CD4-positive, alpha-beta T cell treated with Interleukin-12 subunit alpha and Interleukin-12 subunit beta, for 1 hour (primary cell): ENCODE data around the gene HEPN1.

Source experiments
- DNase-seq: peaks from one replicate; pipeline ENCODE4 v3.0.0-alpha.2; 2020

Gene HEPN1

GRCh38 chr11:124902616-124903015 is 16.4 kb upstream of the HEPN1 start:
- no peak for DNase-seq

GRCh38 chr11:124915541-124916369 is 3.3 kb upstream of the HEPN1 start:
- peak; percentile 16 for DNase-seq

- DNase-seq: no peak
Measured at GRCh38 chr11:124916370-124916710, 2.7 kb upstream of the HEPN1 start.

- DNase-seq: no peak
Measured at GRCh38 chr11:124917115-124917637, 1.9 kb upstream of the HEPN1 start.

GRCh38 chr11:124919898-124920297 is 848 bp downstream of the HEPN1 start:
- no peak for DNase-seq

- no peak for DNase-seq
Measured at GRCh38 chr11:124920356-124920755, 1.3 kb downstream of the HEPN1 start.

GRCh38 chr11:124920870-124921609 is 2.0 kb downstream of the HEPN1 start:
- peak; percentile 84 for DNase-seq

GRCh38 chr11:124922831-124923230 is 3.8 kb downstream of the HEPN1 start:
- no peak for DNase-seq

- DNase-seq: no peak
Measured at GRCh38 chr11:124923296-124923695, 4.2 kb downstream of the HEPN1 start.

- no peak for DNase-seq
Measured at GRCh38 chr11:124928942-124929665, 10.1 kb downstream of the HEPN1 start.

- DNase-seq: no peak
Measured at GRCh38 chr11:124930799-124931198, 11.7 kb downstream of the HEPN1 start.

- DNase-seq: no peak
Measured at GRCh38 chr11:124934862-124935547, 16.0 kb downstream of the HEPN1 start.

- no peak for DNase-seq
Measured at GRCh38 chr11:124935548-124936514, 16.8 kb downstream of the HEPN1 start, which contains the start of gene HEPACAM. HEPACAM (minus strand) TSS chr11:124936047; CDS start chr11:124936006, 41 bp downstream.

GRCh38 chr11:124937336-124937935 is 18.4 kb downstream of the HEPN1 start:
- DNase-seq: no peak

- no peak for DNase-seq
Measured at GRCh38 chr11:124938206-124938765, 19.2 kb downstream of the HEPN1 start.

- no peak for DNase-seq
Measured at GRCh38 chr11:124938970-124939369, 19.9 kb downstream of the HEPN1 start.

GRCh38 chr11:124941703-124942102 is 22.7 kb downstream of the HEPN1 start:
- no peak for DNase-seq

- no peak for DNase-seq
Measured at GRCh38 chr11:124942466-124943253, 23.6 kb downstream of the HEPN1 start.

- no peak for DNase-seq
Measured at GRCh38 chr11:124943254-124943616, 24.2 kb downstream of the HEPN1 start.

GRCh38 chr11:124943741-124944140 is 24.7 kb downstream of the HEPN1 start:
- DNase-seq: no peak
